NCI-H446 treated with DMSO at 0.1 percent for 48 hours (cell line): ENCODE data around the gene EPAS1.

Source experiments
- DNase-seq: peaks from one replicate; lab custom pipeline; 2025; lab: John Stamatoyannopoulos, UW

EPAS1 gene

GRCh38 chr2:46300406-46300832 is 3.2 kb downstream of the EPAS1 start:
- no peak for DNase-seq

DNA sequence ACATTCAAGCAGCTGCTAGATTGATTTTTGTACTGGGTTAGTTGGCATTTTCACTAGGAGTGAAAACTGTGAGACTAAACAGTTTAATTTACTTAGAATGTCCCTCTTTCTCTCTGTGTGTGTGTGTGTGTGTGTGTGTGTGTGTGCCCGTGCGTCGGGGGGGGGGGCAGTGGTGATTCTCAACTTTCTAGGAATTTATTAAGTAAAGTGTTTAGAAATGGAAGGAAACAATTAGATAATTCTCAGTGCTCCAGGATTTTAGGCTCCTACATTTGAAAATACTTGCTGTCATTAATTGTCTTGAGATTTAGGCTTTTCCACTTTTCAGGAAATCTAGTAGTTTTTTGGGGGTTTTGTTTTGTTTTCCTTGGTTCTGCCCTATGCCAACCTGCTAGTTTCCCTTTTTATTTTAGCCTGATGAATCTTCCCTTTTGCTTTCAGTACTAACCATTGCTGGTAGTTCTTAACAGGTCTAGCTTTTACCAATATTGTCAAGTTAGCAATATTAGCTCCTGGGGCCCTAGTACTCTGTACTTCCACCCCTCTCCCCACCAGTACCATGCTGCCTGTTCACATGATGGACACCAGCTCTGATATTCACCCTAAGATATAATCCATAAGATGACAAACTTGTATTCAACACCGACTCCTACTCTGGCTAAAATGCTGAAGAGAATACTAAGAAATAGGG is 4.9 kb downstream of the EPAS1 start:
- DNase-seq: no peak

- DNase-seq: no peak
These were observed 6.0 kb downstream of the EPAS1 start for GRCh38 chr2:46303233-46303632.

DNA sequence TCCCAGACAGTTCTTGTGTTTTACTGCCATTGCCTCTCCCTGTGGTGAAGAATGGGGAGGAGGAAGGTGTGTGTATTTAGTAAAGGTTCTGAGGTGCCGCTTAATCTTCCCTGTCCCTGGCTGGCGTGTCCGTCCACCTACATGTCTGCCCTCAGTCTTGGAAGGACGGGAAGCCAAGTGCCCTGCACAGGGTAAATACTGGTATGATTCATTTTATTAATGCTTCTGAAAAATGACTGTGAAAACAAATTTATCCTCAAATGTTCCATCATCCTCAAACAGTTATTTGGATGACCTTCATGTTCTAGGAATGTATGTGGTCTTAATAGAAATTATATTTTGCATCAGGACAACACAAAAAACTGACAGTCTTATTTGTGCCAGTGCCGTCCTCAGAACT is 6.6 kb downstream of the EPAS1 start:
- DNase-seq: no peak

- no peak for DNase-seq
These were observed 7.4 kb downstream of the EPAS1 start for GRCh38 chr2:46304635-46305034.

- no peak for DNase-seq
These were observed 8.0 kb downstream of the EPAS1 start for GRCh38 chr2:46305187-46305586.

DNA sequence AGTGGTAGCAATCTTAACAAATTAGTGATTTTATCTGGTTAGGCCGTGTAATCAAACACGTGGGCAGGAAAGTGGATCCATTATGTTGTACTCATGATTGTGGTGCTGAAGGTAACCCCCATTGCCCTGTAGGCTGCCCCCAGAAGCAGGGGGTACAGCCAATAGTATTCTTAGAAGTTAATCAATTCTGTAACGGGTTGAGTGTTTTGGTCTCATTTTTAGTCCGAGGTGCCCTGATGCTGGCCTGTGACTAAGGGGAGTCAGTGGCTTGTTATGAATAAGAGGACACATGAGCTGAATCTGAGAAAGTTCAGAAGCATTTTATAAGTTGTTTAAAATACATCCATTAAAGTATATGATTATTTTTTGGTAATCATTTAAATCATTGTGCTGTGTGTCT is 8.6 kb downstream of the EPAS1 start:
- DNase-seq: no peak

DNA sequence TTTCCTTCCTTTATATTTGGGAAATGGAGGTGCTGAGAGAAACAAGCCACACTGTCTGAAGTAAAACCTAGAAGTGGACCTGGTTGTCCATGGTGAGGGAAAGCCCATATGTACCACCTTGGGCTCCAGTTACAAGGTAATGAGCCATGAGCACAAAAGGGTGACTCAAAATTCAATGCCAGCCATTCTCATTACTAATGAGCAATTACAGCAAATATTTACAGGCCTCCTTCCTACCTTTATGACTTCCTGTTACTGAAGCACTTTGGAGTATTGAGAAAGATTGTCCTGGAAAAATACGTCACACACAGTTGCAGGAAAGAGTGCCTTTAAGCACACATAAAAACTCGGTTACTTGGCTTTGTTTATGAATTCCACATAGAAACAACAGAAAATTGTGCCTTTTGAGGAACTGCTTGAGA is 9.1 kb downstream of the EPAS1 start:
- DNase-seq: no peak

GRCh38 chr2:46306988-46307655 is 9.9 kb downstream of the EPAS1 start:
- no peak for DNase-seq

DNA sequence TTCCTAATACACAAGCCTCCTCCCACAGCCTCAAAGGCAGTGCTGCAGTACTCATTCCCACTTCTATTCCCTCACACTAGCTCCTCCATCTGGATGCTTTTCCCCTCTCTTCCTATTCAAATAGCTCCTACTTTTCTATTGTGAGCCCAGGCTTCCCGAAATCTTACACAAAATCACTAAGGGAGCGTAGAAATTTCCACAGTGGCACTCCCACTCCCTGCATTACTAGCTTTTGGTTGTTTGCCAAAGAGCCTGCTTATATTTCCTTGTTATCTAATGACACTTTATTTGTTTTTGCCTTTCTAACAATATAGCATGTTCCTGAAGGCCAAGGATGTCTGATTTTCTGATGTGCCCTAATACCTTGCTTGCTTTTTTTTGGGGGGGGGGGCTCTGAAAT is 10.9 kb downstream of the EPAS1 start:
- no peak for DNase-seq

DNA sequence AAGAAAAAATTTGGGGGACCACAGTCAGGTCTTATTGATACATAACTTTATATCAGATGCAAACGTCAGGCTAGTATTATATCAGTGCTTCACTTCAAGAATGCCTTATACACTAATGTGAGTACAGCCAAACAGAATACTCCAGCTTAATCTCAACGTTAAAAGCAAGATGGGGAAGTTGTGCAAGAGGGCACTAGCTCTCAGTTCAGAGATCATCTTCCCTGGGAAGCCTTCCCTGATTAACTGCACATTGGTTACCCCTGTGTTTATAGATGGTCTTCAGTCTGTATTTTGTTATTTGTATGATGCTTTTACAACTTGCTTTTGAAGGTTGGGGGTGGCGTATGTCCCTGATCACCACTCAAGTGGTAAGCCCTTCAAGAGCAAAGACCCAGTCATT is 11.4 kb downstream of the EPAS1 start:
- no peak for DNase-seq

GRCh38 chr2:46309052-46309953 is 12.1 kb downstream of the EPAS1 start:
- no peak for DNase-seq

GRCh38 chr2:46310446-46310845 is 13.2 kb downstream of the EPAS1 start:
- no peak for DNase-seq

- DNase-seq: no peak
These were observed 14.5 kb downstream of the EPAS1 start for GRCh38 chr2:46311651-46312223.

- no peak for DNase-seq
These were observed 15.9 kb downstream of the EPAS1 start for GRCh38 chr2:46313063-46313462.

DNA sequence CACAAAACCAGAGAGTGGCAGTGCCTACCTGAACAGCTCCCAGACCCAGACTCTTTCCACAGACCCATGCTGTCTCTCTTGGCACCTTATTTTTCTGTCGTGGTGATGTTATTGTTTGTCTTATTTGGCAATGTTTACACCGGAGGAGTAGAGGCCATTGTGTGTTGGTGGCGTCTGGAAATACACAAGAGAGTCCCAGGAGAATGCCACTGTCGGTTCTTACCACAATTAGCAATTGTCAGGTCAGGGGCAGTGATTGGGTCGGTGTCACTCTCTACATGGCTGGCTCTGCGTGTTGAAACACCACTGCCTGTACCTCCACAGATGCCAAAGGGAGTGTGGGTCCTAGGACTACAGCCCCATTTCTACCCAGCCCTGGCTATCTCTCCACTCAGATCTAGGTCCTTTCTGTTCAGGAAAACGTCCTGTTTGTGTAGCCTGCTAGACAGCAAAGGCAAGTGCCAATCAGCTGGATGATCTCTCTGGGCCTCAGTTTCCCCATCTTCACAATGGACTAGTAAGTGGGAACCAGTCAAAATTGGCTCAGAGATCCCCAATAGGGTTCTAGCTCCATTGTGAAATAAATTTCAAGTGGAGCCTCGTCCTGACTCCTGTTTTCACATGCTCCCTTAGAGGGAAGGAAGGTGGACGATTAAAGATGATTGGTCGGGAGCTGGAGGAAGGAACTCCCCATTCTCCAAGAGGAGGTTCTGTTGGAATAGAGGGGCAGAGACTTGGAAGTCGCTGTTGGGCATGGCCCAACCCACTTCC is 17.0 kb downstream of the EPAS1 start:
- DNase-seq: no peak

GRCh38 chr2:46315103-46315890 is 18.1 kb downstream of the EPAS1 start:
- no peak for DNase-seq

- no peak for DNase-seq
These were observed 19.9 kb downstream of the EPAS1 start for GRCh38 chr2:46317094-46317486.

GRCh38 chr2:46318579-46319460 is 21.6 kb downstream of the EPAS1 start:
- DNase-seq: no peak

GRCh38 chr2:46319711-46320110 is 22.5 kb downstream of the EPAS1 start:
- no peak for DNase-seq
